Prostate gland (tissue), 2 donors: ENCODE data around the gene FCRL1.

Experiments
- CTCF ChIP-seq, 4 experiments: fragments of 200-600 bp in 2 of 4; fragments of 450-650 bp in 2 of 4; sonication (generic) in 2 of 4; IDR thresholded peaks; 1 replicate in 3 of 4; 2 replicates in 1 of 4; pipeline ENCODE4 v1.5.1; 2016 to 2019; ENCODE audit warnings: antibody characterized with exemption in 4 of 4, mild to moderate bottlenecking in 2 of 4, moderate library complexity in 2 of 4
- POLR2A ChIP-seq: fragments of 450-650 bp; IDR thresholded peaks from one replicate; pipeline ENCODE4 v1.6.1; 2016; ENCODE audit warnings: antibody characterized with exemption, mild to moderate bottlenecking
- POLR2AphosphoS5 ChIP-seq: sonication (generic); formaldehyde crosslinking; IDR thresholded peaks from one replicate; pipeline ENCODE4 v1.6.1; 2017; ENCODE audit warnings: antibody characterized with exemption

- TF ChIP-seq POLR2A, result no peak
- TF ChIP-seq CTCF (IDR thresholded peaks at IDR 0.05), result no peak
- TF ChIP-seq POLR2AphosphoS5, result no peak
These were observed 24.3 kb upstream of the FCRL1 start for GRCh38 chr1:157844089-157844830.
